ENCODE data around the gene TLK1. TPM values are rescaled to one million over a fixed set of nuclear protein-coding genes. Genes with fewer than 3 reads are reported as not detected.

Gene TLK1
- polyA plus RNA-seq, 1 experiment = 28.3 TPM

GRCh38 chr2:170997893-170998597, 162.6 kb downstream of the TLK1 start:
- ChIA-PET CTCF (no interaction called here), POLR2A (no interaction called here)
- Histone ChIP-seq H3K27me3 (ENCODE audit: control insufficient read depth, insufficient read depth, low read length) (no peaks in the 10 kb centered on the region), H3K27ac (ENCODE audit: low read depth, low read length) (no peak overlapping the region), H3K4me3 (ENCODE audit: low read depth, low read length) (no peak overlapping the region), H3K9me3 (ENCODE audit: control insufficient read depth, insufficient read depth, low read length) (no peaks in the 10 kb centered on the region)
- no peak for TF ChIP-seq CTCF (IDR thresholded peaks at IDR 0.05; ENCODE audit: low read depth, low read length)
- no peak for DNase-seq (ENCODE audit: low read depth, low spot score)

GRCh38 chr2:170996316-170996715, 164.4 kb downstream of the TLK1 start:
- POLR2A ChIA-PET = no interaction called here
- peak; percentile 38 for TF ChIP-seq CTCF (IDR thresholded peaks at IDR 0.05; ENCODE audit: low read depth, low read length)

GRCh38 chr2:170991398-170992182, 169.1 kb downstream of the TLK1 start:
- TF ChIP-seq CTCF (IDR thresholded peaks at IDR 0.05; ENCODE audit: low read depth, low read length) = peak; percentile 30; the same call in 1 of the 2 replicates
- no peaks in the 10 kb centered on the region for H3K27me3 ChIP-seq (ENCODE audit: control insufficient read depth, insufficient read depth, low read length)
- H3K9me3 ChIP-seq (ENCODE audit: control insufficient read depth, insufficient read depth, low read length) = no peaks in the 10 kb centered on the region
- H3K27ac ChIP-seq (ENCODE audit: low read depth, low read length) = no peak overlapping the region
- DNase-seq (ENCODE audit: low read depth, low spot score) = no peak
- POLR2A ChIA-PET = no interaction called here
- CTCF ChIA-PET = no interaction called here
- H3K4me3 ChIP-seq (ENCODE audit: low read depth, low read length) = no peak overlapping the region

More at GRCh38 chr2:170996316-170996715, 164.4 kb downstream of the TLK1 start:
- DNase-seq (ENCODE audit: low read depth, low spot score) = no peak
- H3K4me3 ChIP-seq (ENCODE audit: low read depth, low read length) = no peak overlapping the region
- H3K9me3 ChIP-seq (ENCODE audit: control insufficient read depth, insufficient read depth, low read length) = no peaks in the 10 kb centered on the region
- CTCF ChIA-PET = interaction anchor here (0.6 kb wide), 1 partner anchor 99 kb away, joined by 3 read pairs; no protein-coding TSS in a partner anchor
- no peaks in the 10 kb centered on the region for H3K27me3 ChIP-seq (ENCODE audit: control insufficient read depth, insufficient read depth, low read length)
- H3K27ac ChIP-seq (ENCODE audit: low read depth, low read length) = no peak overlapping the region

- no peak for DNase-seq (ENCODE audit: low read depth, low spot score)
- Histone ChIP-seq H3K4me3 (ENCODE audit: low read depth, low read length) (no peak overlapping the region), H3K9me3 (ENCODE audit: control insufficient read depth, insufficient read depth, low read length) (no peaks in the 10 kb centered on the region), H3K27ac (ENCODE audit: low read depth, low read length) (no peak overlapping the region), H3K27me3 (ENCODE audit: control insufficient read depth, insufficient read depth, low read length) (no peaks in the 10 kb centered on the region)
- ChIA-PET CTCF (no interaction called here), POLR2A (no interaction called here)
- no peak for TF ChIP-seq CTCF (IDR thresholded peaks at IDR 0.05; ENCODE audit: low read depth, low read length)
These were observed 174.0 kb downstream of the TLK1 start for GRCh38 chr2:170986566-170987258.

Measured in AG04450 (cell line).